Astrocyte (in vitro differentiated cells and primary cell): ENCODE measurements around the gene NR3C1.

Source experiments
- EZH2 ChIP-seq: IDR thresholded peaks from 2 replicates; pipeline ENCODE4 v1.6.1; 2012; ENCODE audit warnings: mild to moderate bottlenecking, low read length, inconsistent platforms; ENCODE audit not compliant: insufficient read depth
- TF ChIP-seq, protein P1 (sequence below): IDR thresholded peaks from 2 replicates; pipeline ENCODE4 v1.5.1; 2011; ENCODE audit warnings: low read depth, mild to moderate bottlenecking, inconsistent platforms, low read length, moderate library complexity; ENCODE audit not compliant: insufficient read depth

DNA sequence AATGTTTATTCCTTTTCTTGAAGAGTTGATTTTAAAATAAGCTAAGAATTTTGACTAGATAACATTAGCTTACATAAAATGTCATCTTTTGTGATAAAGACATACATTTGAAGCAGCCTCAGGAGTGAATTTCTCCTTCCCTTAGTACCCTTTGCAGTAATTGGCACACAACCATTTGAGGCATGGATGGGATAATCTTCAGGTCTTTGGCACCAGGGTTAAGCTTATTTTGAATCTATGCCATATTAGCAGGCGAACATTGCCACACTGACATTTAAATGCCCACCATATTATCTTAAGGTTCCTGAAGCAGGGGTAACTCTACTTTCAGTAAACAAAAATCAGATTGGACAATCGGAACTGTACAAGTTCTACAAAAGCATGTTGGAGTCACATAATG, 126.0 kb downstream of the NR3C1 start:
- TF ChIP-seq, protein P1, sequence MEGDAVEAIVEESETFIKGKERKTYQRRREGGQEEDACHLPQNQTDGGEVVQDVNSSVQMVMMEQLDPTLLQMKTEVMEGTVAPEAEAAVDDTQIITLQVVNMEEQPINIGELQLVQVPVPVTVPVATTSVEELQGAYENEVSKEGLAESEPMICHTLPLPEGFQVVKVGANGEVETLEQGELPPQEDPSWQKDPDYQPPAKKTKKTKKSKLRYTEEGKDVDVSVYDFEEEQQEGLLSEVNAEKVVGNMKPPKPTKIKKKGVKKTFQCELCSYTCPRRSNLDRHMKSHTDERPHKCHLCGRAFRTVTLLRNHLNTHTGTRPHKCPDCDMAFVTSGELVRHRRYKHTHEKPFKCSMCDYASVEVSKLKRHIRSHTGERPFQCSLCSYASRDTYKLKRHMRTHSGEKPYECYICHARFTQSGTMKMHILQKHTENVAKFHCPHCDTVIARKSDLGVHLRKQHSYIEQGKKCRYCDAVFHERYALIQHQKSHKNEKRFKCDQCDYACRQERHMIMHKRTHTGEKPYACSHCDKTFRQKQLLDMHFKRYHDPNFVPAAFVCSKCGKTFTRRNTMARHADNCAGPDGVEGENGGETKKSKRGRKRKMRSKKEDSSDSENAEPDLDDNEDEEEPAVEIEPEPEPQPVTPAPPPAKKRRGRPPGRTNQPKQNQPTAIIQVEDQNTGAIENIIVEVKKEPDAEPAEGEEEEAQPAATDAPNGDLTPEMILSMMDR: no peak
- no peak for TF ChIP-seq EZH2
